NCI-H460 (cell line): ENCODE data around the gene TPPP. TPM values are rescaled to one million over a fixed set of nuclear protein-coding genes. Genes with fewer than 3 reads are reported as not detected.
"Not testable (repeated sequence)": the region's sequence is repeated elsewhere in the genome, so short reads cannot be mapped to it uniquely, and the experiment has no call there.

Experiments used
- DNase-seq: peaks from one replicate; pipeline ENCODE4 v3.0.0-alpha.2; 2016; ENCODE audit warnings: low read depth; ENCODE audit errors: extremely low read depth
- total RNA-seq: library from RNA; depleted of rRNA; stranded (reverse); fragments of >200 nt; shearing (Covaris generic); gene quantifications from 2 replicates; pipeline ENCODE4 v1.2.3, GENCODE V29; 2014

Gene TPPP
- total RNA-seq, 1 experiment from 2014 or later, result 0.54 TPM

- not testable (repeated sequence) for DNase-seq
These were observed 2.3 kb upstream of the TPPP start for GRCh38 chr5:695475-695874.

- DNase-seq, result not testable (repeated sequence)
These were observed 885 bp upstream of the TPPP start for GRCh38 chr5:694042-694431.

GRCh38 chr5:692529-693041 is 567 bp downstream of the TPPP start:
- not testable (repeated sequence) for DNase-seq

DNA sequence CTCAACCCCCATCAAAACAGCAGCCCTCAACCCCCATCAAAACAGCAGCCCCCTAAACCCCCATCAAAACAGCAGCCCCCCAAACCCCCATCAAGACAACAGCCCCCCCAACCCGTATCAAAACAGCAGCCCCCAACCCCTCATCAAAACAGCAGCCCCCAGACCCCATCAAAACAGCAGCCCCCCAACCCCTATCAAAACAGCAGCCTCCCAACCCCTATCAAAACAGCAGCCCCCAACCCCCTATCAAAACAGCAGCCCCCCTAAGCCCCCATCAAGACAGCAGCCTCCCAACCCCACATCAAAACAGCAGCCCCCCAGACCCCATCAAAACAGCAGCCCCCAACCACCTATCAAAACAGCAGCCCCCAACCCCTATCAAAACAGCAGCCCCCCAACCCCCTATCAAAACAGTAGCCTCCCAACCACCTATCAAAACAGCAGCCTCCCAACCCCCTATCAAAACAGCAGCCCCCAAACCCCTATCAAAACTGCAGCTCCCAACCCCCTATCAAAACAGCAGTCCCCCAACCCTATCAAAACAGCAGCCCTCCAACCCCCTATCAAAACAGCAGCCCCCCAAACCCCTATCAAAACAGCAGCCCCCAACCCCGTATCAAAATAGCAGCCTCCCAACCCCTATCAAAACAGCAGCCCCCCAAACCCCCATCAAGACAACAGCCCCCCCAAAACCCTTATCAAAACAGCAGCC is 1.2 kb downstream of the TPPP start:
- DNase-seq, result no peak

GRCh38 chr5:691049-691448 is 2.1 kb downstream of the TPPP start:
- DNase-seq, result not testable (repeated sequence)

- not testable (repeated sequence) for DNase-seq
These were observed 2.9 kb downstream of the TPPP start for GRCh38 chr5:690293-690692.

DNA sequence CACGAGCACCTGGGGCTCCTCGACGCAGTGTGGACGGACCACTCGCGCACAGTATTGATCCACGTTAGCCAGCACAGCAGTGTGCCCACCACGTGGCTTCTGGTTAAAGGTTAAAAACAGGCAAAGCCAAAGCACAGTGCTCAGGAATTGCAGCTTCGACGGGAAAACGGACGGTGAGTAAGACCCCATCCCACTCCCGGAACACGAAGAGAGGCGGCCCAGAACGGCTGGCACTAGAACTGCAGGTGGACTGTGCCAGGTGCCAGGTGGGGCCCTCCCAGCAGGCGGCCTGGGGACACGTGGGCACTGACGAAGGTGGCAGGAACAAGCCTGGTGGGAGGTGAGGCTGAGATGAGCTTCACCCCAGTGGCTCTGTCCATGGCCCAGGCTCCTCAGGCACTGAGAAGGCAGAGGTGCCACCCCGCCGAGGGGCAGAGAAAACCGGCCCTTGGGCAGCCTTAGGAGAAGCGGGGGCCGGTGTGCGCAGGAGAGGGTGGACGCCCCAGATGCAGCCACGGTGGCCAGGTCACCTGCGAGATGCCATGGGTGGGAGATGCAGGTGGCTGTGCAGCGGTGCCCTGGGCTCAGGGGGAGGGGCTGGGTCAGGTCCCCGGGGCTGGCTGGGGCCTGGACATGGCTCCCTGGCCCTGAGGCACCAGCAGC is 4.7 kb downstream of the TPPP start:
- DNase-seq, result not testable (repeated sequence)

GRCh38 chr5:686936-687335 is 6.2 kb downstream of the TPPP start:
- DNase-seq, result not testable (repeated sequence)

GRCh38 chr5:686172-686523 is 7.0 kb downstream of the TPPP start:
- not testable (repeated sequence) for DNase-seq

DNA sequence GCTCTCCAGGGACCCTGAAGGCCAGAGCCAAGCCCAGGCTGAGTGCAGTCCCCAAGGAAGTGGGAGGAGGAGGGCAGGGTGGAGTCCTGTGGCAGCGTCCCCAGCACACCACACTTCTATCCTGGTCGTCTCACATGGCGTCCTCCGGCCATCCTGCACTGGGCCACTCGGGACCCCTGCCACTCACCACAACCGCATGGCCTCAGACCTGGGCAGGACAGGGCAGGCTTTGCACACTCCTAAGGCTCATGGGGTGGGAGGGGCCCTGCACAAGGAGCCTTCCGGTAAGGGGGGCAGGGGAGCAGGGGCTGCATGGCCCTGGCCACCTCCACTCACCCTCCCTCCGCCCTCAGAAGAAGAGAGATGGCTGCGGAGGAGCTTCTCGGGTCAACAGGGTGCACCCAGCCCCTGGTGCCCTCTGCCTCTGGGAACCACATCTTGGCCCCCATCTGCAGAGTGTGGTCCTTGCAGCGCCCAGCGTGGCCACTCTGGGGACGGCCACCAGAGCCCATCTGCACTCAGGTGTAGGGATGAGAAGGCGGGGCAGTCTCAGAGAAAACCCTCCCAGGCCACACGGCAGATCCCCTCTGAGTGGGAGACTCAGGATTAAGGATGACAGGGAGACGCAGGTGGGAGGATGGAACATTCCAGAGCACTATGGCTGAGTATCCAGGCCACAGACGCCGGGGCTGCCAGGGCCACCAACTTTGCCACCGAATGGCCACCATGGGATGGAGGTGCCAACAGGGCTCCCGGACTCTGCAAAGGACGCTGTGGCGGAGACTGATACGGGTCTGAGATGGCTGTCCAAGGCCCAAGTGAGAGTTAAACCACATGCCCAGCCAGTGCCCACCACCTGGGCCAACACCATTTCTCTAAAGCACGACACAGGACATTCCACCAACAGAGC is 7.6 kb downstream of the TPPP start:
- no peak for DNase-seq

GRCh38 chr5:684751-685216 is 8.4 kb downstream of the TPPP start:
- DNase-seq, result no peak

DNA sequence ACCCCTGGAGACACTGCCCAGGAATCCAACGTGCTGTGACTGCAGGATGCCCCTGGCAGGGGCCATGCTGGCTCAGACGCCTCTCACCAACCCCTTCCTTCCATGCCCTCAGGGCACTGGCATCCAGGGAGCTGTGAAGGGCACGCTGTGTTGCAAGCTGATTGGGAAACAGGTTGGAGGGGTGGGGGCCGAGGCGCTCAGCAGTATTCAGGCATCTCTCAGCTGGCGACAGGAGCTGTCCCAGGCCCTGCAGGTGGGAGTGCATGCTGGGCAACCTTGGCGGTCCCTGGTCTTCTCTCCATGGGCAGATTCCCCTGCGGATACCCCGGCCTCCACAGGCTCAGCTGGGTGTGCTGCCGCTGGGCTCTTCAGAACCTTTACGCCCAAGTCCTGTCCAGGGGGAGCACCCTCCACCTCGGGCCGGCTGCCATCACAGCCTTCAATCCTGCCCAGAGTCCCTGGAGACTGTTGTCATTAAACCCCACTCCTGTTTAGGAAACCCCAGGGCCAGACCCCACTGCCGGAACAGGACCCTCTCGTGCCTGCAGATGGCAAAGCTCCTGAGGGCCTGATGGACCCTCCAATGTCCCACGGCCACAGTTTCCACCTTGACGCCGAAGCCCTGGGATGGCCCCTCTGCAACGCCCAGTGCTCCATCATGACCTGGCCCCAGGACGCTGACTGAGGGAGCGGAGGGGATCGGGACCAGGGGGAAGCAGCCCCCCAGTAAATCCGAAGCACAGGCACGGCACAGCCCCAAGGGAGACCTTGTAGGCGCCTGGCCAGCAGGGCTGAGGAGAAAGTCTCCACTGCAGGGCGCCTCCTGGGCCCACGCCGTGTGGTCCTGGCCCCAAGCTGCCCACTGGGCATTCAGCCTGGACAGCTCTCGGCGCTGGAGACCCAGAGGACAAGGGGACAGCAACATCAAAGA is 9.3 kb downstream of the TPPP start:
- no peak for DNase-seq

GRCh38 chr5:682651-683358 is 10.3 kb downstream of the TPPP start:
- not testable (repeated sequence) for DNase-seq

GRCh38 chr5:682216-682615 is 10.9 kb downstream of the TPPP start:
- DNase-seq, result not testable (repeated sequence)

DNA sequence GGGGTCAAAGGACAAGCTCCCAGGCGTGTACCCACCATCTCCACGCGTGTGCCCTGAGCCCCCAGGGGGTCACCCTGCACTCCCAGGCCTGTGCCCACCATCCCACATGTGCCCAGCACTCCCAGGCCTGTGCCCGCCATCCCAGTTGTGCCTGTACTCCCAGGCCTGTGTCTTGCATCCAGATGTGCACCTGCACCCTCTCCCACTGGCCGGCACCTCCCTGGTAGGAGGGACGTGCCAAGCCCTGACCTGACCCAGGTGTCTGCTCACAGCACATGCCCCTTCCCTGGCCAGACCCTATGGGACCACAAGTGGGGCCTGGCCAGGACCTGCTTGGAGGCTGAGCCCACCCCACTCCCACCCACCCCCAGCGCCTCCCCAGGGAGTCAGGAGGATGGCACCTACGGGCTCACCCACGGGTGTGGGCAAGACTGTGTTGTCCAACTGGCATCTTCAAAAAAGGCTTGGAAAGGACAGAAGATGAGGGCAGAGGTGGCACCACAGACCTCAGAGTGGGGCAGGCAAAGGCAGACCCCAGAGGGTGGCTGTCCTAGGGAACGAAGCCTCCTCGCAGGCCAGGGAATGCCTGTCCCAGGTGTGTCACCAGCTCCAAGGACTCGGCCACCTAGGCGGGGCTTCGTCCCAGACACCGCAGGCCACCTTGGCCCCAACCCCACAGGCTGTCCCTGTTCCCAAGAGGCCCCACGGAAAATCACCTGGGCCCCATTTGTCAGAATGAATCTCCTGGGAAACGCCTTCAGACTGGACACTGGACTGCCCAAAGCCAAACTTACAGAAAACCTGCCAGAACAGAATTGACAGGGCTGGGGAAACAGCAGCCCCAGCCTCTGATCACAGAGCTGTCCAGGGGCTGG is 11.6 kb downstream of the TPPP start:
- DNase-seq, result not testable (repeated sequence)

DNA sequence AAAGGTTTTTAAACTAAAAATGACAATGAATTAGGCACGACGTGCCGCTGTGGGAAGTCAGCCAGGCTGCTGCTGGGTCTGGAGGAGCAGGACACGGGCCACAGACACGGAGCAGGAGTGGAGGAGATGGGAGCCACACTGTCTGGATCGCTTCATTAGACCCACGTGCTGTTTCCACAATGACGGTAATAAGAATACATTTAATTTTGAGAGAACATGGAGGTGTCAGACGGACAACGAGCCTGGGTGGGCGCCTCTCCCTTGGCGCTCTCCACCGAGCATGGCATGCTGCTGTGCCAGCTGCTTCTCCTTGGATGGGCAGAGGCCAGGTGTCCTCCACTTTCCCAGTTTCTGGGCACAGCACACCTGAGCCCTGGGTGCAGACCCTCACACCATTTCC is 12.3 kb downstream of the TPPP start:
- not testable (repeated sequence) for DNase-seq

DNA sequence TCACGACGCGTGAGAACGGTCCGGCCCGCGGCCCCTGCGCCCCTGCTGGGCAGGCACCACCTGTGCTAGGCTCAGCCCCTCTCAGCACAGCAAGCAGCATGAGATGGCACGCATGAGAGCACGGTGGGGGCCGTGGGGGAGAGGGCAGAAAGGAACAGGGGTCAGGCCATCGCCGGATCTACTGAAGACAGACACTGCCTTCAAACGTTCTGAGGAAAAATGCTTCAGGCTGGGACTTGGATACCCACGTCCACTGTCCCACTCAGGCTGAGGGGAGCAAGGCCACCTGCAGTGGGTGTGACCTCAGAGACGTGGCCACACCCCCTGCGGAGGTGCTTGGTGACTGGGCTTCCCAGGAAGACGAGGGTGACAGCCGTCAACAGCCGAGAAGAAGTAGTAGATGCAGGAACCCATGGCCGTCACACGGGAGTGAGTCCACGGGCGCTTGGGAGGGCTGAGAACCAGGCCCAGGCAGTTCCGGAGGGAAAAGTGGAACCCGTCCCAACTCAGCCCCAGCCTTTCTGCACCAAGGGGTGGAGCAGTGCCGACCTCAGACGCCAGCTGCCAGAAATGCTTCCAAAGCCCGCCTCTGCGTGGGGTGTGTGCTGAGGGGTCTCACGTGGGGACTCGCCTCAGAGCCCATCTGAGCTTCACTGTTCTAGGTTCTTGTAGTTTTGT is 12.9 kb downstream of the TPPP start:
- not testable (repeated sequence) for DNase-seq
